H1 (cell line): ENCODE data around the gene ATP6V0E2. TPM values are rescaled to one million over a fixed set of nuclear protein-coding genes. Genes with fewer than 3 reads are reported as not detected.

ENCODE experiments used
- BRCA1 ChIP-seq: IDR thresholded peaks from 2 replicates; pipeline ENCODE4 v1.6.1; 2012; ENCODE audit warnings: low read depth, low read length, improper control_type of control experiment
- CEBPB ChIP-seq: IDR thresholded peaks from 2 replicates; pipeline ENCODE4 v1.6.1; 2012; ENCODE audit warnings: low read depth, low read length
- CHD1 ChIP-seq: IDR thresholded peaks from 2 replicates; pipeline ENCODE4 v1.6.1; 2012; ENCODE audit warnings: low read depth, low read length, improper control_type of control experiment
- CTBP2 ChIP-seq: IDR thresholded peaks from 2 replicates; pipeline ENCODE4 v1.7.0; 2011; ENCODE audit warnings: borderline replicate concordance, mild to moderate bottlenecking, moderate library complexity, mixed read lengths, low read length; ENCODE audit not compliant: insufficient read depth, insufficient read length
- EZH2 ChIP-seq: fragments of 200-600 bp; sonication (generic); IDR thresholded peaks from 2 replicates; pipeline ENCODE4 v1.7.1; 2012; ENCODE audit warnings: low read depth, mild to moderate bottlenecking, moderate library complexity, low read length, inconsistent platforms; ENCODE audit not compliant: severe bottlenecking
- GABPA ChIP-seq: IDR thresholded peaks from 2 replicates; pipeline ENCODE4 v1.6.1; 2011; ENCODE audit warnings: mild to moderate bottlenecking, low read length, moderate library complexity, borderline replicate concordance; ENCODE audit not compliant: insufficient read depth
- GTF2F1 ChIP-seq: IDR thresholded peaks from 2 replicates; pipeline ENCODE4 v1.6.1; 2012; ENCODE audit warnings: low read depth, low read length, improper control_type of control experiment, borderline replicate concordance
- JUN ChIP-seq: IDR thresholded peaks from 2 replicates; pipeline ENCODE4 v1.6.1; 2011; ENCODE audit warnings: low read depth, mild to moderate bottlenecking, improper control_type of control experiment, low read length
- KDM4A ChIP-seq: IDR thresholded peaks from one replicate; pipeline ENCODE4 v1.7.1; 2012; ENCODE audit warnings: low read depth, mild to moderate bottlenecking, moderate library complexity, low read length, inconsistent platforms; ENCODE audit not compliant: severe bottlenecking
- MAFK ChIP-seq: IDR thresholded peaks from 2 replicates; pipeline ENCODE4 v1.6.1; 2012; ENCODE audit warnings: low read depth, mild to moderate bottlenecking, improper control_type of control experiment, low read length
- POLR2A ChIP-seq, 2 experiments: IDR thresholded peaks; 1 replicate in 1 of 2; 2 replicates in 1 of 2; pipeline ENCODE4 v1.6.1; 2011; ENCODE audit warnings: low read depth in 2 of 2, low read length in 2 of 2, mild to moderate bottlenecking in 2 of 2; ENCODE audit errors: control extremely low read depth in 1 of 2
- POLR2AphosphoS5 ChIP-seq: IDR thresholded peaks from 2 replicates; pipeline ENCODE4 v1.6.1; 2011; ENCODE audit warnings: low read depth, low read length
- RAD21 ChIP-seq, 2 experiments: IDR thresholded peaks in 1 of 2; conservative IDR thresholded peaks in 1 of 2; 2 replicates each; pipeline ENCODE4 v1.6.1; 2011; ENCODE audit warnings: low read depth in 2 of 2, low read length in 2 of 2, improper control_type of control experiment in 1 of 2, inconsistent platforms in 1 of 2, mild to moderate bottlenecking in 1 of 2, moderate library complexity in 1 of 2
- RFX5 ChIP-seq: IDR thresholded peaks from 2 replicates; pipeline ENCODE4 v1.6.1; 2011; ENCODE audit warnings: low read depth, low read length, improper control_type of control experiment, borderline replicate concordance
- RXRA ChIP-seq: IDR thresholded peaks from 2 replicates; pipeline ENCODE4 v1.6.1; 2011; ENCODE audit warnings: low read depth, mild to moderate bottlenecking, low read length, moderate library complexity; ENCODE audit not compliant: insufficient read depth
- TAF1 ChIP-seq: IDR thresholded peaks from 2 replicates; pipeline ENCODE4 v1.6.1; 2011; ENCODE audit warnings: mild to moderate bottlenecking, low read depth, low read length
- TAF7 ChIP-seq: optimal IDR thresholded peaks from 2 replicates; pipeline ENCODE3; 2011; ENCODE audit warnings: low read depth, mild to moderate bottlenecking, inconsistent platforms, low read length, moderate library complexity, borderline replicate concordance
- TCF12 ChIP-seq: IDR thresholded peaks from 2 replicates; pipeline ENCODE4 v1.6.1; 2011; ENCODE audit warnings: low read depth, mild to moderate bottlenecking, low read length
- TEAD4 ChIP-seq: IDR thresholded peaks from 2 replicates; pipeline ENCODE4 v1.6.1; 2012; ENCODE audit warnings: low read depth, low read length, inconsistent platforms, mixed read lengths
- polyA plus RNA-seq, 7 experiments: library from polyadenylated mRNA; depleted of rRNA in 3 of 7; stranded (reverse) in 5 of 7; unstranded in 2 of 7; fragments of >200 nt in 5 of 7; fragments of 200-250 nt in 2 of 7; gene quantifications; 1 replicate in 5 of 7; 2 replicates in 1 of 7; 4 replicates in 1 of 7; pipeline versions ENCODE4 v1.2.1 to v1.2.3, GENCODE V29; 2011 to 2013; ENCODE audit warnings: missing spikeins in 2 of 7, mixed read lengths in 2 of 7
- total RNA-seq: library from RNA; stranded (reverse); fragmentation: NEBNext Ultra II Directional; extraction: Animal tissue kit (Norgen Biotek cat#: 25700); gene quantifications from 2 replicates; pipeline ENCODE4 v1.2.1, GENCODE V29; 2021
- TF ChIP-seq, protein P1 (sequence below): IDR thresholded peaks from 2 replicates; pipeline ENCODE4 v1.6.1; 2012; ENCODE audit warnings: inconsistent platforms
- TF ChIP-seq, protein P2 (sequence below): IDR thresholded peaks from 2 replicates; pipeline ENCODE4 v1.6.1; 2011; ENCODE audit warnings: low read depth, mild to moderate bottlenecking, low read length; ENCODE audit not compliant: insufficient read depth

The ATP6V0E2 gene
- total and polyA plus RNA-seq, 2 of the 8 experiments (the other 6 are each of a cell fraction or from before 2014, with no cell fraction given): 26.1 to 47.9 TPM

DNA sequence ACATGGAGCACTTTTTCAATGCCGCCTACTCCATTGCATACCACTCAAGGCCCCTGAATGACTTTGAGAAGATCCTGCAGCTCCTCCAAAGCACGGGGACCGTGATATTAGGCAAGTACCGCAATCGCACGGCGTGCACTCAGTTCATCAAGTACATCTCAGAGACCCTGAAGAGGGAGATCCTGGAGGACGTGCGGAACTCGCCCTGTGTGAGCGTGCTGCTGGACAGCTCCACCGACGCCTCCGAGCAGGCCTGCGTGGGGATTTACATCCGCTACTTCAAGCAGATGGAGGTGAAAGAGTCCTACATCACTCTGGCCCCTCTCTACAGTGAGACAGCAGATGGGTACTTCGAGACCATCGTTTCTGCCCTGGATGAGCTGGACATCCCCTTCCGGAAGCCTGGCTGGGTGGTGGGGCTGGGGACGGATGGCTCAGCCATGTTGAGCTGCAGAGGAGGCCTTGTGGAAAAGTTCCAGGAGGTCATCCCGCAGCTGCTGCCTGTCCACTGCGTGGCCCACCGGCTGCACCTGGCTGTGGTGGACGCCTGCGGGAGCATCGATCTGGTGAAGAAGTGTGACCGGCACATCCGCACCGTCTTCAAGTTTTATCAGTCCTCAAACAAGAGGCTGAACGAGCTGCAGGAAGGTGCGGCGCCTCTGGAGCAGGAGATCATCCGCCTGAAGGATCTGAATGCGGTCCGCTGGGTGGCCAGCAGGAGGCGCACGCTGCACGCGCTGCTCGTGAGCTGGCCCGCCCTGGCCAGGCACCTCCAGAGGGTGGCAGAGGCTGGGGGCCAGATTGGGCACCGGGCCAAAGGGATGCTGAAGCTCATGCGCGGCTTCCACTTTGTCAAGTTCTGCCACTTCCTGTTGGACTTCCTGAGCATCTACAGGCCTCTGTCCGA, 12.7 kb upstream of the ATP6V0E2 start (continued):
- TF ChIP-seq RAD21 (IDR thresholded peaks at IDR 0.05 in 1 of 2, conservative IDR thresholded peaks at IDR 0.05 in 1 of 2; ENCODE audit: low read depth in 2 of 2, low read length in 2 of 2): peak; percentile 87 to 94
- TF ChIP-seq GTF2F1: no peak
- 0 out of 2 replicates have a peak, but pooled peaks have one; percentile 18 for TF ChIP-seq TCF12
- TF ChIP-seq TEAD4: no peak
- no peak for TF ChIP-seq MAFK
- TF ChIP-seq POLR2A (IDR thresholded peaks at IDR 0.05; ENCODE audit: control extremely low read depth in 1 of 2, low read depth in 2 of 2, low read length in 2 of 2): no peak
- TF ChIP-seq CEBPB: no peak
- TF ChIP-seq CHD1: no peak
- no peak for TF ChIP-seq EZH2
- TF ChIP-seq TAF1: no peak
- TF ChIP-seq CTBP2: no peak
- TF ChIP-seq TAF7: no peak
- no peak for TF ChIP-seq KDM4A
- TF ChIP-seq, protein P1, sequence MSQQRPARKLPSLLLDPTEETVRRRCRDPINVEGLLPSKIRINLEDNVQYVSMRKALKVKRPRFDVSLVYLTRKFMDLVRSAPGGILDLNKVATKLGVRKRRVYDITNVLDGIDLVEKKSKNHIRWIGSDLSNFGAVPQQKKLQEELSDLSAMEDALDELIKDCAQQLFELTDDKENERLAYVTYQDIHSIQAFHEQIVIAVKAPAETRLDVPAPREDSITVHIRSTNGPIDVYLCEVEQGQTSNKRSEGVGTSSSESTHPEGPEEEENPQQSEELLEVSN: peak; percentile 37; the same call in 1 of the 2 replicates
- no peak for TF ChIP-seq RFX5
- peak; percentile 47; the same call in 1 of the 2 replicates for TF ChIP-seq GABPA
- TF ChIP-seq POLR2AphosphoS5: no peak
- TF ChIP-seq RXRA: no peak
- TF ChIP-seq, protein P2, sequence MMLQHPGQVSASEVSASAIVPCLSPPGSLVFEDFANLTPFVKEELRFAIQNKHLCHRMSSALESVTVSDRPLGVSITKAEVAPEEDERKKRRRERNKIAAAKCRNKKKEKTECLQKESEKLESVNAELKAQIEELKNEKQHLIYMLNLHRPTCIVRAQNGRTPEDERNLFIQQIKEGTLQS: no peak
- no peak for TF ChIP-seq BRCA1
- TF ChIP-seq JUN: no peak
